Occipital lobe (tissue), 2 donors: ENCODE measurements around the gene TMEM235. TPM values are rescaled to one million over a fixed set of nuclear protein-coding genes. Genes with fewer than 3 reads are reported as not detected.
A peak's percentile ranks its signal among the peaks of the same experiment; 100 is the strongest.

Experiments
- DNase-seq: peaks from one replicate; lab custom pipeline; 2025; lab: John Stamatoyannopoulos, UW
- total RNA-seq: library from RNA; depleted of rRNA; stranded (reverse); fragments of >200 nt; gene quantifications from one replicate; pipeline ENCODE4 v1.2.3, GENCODE V29; 2014

The TMEM235 gene
- not detected for total RNA-seq

- DNase-seq, result no peak
These were observed at the start of gene TMEM235 for GRCh38 chr17:78230996-78231935. Gene TMEM235, plus strand, starts transcription at chr17:78231631. Its CDS starts 393 bp downstream, at chr17:78232024.

DNA sequence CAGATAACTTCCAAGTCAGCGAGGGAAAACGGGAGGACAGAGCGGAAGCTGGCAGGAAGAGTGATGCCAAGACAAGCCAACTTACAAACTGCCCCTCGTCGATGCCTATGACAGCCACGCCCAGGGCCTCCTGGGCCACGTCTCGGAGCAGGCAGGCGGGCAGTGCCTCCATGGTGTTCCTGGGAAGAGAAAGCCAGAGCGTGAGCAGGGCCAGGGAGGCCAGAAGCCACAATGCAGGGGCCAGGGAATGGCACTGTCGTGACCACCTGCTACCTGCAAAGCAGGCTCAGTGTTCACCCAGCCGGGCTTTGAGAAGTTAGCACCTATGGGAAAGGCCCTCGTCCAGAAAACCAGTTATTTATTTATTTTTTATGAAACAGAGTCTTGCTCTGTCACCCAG lies 48.9 kb upstream of the TMEM235 start:
- DNase-seq, result no peak

DNA sequence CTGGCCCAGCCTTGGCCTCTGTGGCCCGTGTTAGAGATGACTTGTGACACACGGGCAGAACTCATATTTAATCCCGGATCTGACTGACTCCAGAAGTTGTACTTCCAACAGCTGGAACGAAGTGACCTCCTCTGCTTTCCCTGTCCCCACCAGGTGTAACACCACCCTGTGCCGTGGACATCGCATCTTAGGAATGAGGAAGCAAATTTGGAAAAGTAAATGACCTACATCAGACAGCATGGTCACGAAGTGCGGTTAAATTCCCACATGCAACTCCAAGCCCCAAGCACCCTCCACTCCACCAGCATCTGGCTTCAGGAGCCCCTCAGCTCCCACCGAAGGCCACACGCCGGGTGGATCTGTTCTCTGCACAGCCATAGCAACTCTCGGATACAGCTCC lies 47.5 kb upstream of the TMEM235 start:
- DNase-seq, result no peak

- no peak for DNase-seq
These were observed 47.1 kb upstream of the TMEM235 start for GRCh38 chr17:78184351-78184750.

- DNase-seq, result no peak
These were observed 46.6 kb upstream of the TMEM235 start for GRCh38 chr17:78184868-78185267.

DNA sequence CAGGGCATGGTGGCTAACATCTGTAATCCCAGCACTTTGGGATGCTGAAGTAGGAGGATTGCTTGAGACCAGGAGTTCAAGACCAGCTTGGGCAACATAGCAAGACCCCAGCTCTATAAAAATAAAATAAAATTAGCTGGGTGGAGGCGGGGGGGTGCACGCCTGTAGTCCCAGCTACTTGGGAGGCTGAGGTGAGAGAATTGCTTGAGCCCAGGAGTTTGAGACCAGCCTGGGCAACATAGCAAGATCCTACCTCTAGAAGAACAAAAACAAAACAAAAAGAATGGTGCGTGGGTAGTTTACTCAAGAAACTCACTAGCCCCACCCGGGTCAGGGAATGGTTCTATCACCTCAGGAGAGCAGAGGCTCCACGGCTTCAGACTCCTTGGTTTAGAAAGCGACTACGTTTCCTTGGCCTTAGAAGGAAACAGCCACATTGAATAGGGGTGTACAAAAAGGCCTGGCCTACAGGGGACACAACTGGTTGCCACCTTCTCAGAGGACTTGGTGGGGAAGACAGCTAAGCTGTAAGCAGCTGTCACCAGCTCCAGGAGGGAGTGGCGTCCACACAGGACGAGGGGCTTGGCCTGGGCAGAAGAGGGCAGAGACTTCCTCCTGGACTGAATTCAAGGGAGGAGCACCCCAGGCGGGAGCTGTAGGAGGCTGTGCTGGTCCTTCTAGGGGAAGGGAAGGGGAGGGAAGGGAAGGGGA lies 45.3 kb upstream of the TMEM235 start:
- no peak for DNase-seq

DNA sequence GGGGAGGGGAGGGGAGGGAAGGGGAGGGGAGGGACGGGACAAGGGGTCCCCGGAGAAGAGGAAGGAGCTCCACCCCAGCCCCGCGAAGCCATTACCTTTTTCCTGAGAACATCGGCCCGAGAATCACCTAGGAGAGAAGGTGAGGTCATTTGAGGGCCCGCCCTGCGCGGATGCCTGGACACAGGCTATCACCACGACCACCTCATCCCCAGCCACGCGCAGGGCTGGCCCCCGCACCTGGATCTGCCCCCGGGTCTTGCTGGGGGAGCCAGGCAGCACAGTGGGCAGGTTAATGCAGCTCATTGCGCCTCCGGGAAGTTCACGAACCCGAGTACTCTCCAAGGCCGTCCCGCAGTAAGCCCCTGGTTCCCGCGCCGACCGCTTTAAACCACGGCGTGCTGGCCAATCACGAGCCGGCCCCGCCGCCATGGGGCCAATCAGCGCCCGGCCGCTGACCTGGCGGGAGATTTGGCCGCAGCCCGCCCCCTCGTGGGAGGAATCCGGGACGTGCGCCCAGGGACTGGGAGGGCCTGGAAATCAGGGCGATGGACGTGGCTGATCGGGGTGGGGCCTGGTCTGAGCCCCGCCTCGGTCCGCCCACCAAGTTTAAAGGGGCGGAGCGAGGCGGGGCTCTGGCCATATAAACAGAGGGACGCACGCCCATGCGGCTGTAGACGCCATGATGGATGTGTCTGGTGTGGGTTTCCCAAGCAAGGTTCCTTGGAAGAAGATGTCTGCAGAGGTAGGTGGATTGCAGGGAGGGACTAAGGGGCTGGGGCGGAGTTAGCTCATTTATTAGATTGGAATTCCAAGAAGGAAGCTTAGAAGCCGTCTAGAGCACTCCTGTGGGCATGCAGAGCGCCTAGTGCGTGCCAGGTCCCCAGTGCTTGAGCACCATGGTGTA lies 44.5 kb upstream of the TMEM235 start, which contains the start of the genes AFMID and TK1:
TSS of gene AFMID (plus strand) at position 671 of the 904 bp plus-strand sequence. CDS start at position 680, 9 bp downstream.
TSS of gene TK1 (minus strand) at position 361 of the 904 bp plus-strand sequence. CDS start at position 303, 58 bp downstream.
- DNase-seq, result peak; percentile 95

DNA sequence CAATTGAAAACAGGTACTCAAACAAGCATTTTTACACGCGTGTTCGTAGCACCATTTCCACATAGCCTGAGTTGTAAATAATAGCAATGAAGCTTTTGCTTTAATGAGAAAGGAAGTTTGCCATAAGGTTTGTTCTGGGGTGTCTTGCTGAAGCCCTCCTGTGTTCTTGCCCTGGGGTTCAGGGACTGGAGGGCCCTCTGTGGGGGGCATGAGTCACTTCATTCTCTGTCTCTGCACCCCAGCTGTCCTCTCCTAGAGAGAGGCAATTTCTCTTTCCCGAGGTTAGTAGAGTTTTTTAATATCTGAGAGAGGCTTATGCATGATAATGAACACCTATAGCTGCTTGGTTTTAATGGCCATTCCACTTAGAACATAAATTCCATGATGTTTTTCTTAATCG lies 34.7 kb upstream of the TMEM235 start:
- no peak for DNase-seq

DNA sequence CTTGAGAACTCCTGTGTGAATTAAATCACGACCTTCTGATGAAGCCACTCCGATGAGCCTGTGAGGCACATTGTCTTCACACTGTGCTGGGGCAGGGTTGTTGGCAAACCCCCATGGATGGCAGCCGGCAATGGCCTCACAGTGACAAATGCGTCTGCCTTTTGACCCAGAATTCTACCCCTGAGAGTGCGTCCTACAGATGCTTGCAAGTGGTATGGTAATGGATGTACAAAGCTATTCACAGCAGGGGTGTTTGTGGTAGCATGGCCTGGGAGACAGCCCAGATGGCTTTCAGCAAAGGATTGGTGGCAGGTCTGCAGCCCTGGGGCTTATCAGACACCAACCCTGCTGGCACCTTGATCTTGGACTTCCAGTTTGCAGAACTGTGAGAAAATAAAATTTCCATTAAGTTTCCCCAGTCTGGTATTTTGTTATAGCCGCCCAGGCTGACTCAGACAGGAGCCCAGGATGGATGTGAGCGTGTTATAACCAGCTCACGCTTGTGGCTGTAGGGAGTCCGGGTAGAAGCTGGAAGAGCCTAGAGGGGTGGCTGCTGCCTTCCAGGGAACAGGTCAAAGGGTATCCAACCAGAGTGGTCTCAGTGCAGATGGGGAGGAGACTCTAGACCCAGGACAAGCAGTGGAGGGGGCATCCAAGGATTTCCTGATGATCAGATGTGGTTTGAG lies 34.1 kb upstream of the TMEM235 start:
- DNase-seq, result no peak

- no peak for DNase-seq
These were observed 31.0 kb upstream of the TMEM235 start for GRCh38 chr17:78200451-78200850.

- DNase-seq, result no peak
These were observed 28.8 kb upstream of the TMEM235 start for GRCh38 chr17:78202666-78203065.

DNA sequence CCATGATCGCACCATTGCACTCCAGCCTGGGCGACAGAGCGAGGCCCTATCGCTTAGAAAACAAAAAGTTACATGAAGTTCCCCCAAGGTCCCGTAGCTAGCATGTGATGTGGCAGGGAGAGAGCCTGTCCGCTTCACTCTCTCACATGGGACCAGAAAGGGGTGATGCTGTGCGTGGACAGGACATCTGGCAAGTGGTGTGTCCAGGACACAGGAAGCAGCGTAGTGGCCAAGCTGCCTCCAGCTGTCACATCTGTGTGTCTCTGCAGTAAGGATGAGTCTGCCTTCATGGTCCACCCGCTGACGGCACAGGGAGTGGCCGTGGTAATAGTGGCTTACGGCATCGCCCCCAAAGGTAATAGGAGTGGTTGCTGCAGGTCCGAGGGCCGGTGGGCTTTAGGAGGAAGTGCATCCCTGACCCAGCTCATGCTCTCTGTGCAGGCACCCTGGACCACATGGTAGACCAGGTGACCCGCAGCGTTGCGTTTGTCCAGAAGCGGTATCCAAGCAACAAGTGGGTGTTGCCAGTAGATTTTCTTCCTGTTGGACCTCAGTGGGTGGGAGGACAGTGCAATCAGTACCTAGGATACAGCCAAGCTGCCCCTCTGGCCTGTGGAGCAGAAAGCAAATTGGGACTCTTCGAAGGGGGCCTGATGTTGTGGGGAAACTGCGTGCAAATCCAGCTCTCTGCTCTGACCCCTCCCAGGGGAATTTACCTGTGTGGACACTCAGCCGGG lies 26.9 kb upstream of the TMEM235 start:
- DNase-seq, result no peak

DNA sequence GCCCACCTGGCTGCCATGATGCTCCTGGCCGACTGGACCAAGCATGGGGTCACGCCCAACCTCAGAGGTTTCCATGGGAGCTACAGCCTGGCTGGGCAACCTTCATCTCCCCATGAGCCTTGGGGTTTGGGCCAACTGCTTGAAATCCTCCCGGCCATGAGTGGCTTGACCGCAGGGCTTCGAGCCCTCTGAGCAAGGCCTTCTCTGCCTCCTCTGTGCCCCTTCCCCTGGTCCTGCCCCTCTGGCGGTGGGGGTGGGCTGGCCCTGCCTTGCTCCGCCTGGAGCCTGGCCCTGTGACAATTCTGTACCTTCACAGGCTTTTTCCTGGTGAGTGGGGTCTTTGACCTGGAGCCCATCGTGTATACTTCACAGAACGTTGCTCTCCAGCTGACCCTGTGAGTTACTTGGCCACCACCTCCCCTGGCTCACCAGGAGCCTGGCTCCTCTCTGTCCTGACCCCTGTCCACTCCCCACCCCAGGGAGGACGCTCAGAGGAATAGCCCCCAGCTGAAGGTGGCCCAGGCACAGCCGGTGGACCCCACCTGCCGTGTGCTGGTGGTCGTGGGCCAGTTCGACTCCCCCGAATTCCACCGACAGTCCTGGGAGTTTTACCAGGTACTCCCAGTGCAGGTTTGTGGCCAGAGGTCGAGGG lies 26.2 kb upstream of the TMEM235 start:
- DNase-seq, result no peak

DNA sequence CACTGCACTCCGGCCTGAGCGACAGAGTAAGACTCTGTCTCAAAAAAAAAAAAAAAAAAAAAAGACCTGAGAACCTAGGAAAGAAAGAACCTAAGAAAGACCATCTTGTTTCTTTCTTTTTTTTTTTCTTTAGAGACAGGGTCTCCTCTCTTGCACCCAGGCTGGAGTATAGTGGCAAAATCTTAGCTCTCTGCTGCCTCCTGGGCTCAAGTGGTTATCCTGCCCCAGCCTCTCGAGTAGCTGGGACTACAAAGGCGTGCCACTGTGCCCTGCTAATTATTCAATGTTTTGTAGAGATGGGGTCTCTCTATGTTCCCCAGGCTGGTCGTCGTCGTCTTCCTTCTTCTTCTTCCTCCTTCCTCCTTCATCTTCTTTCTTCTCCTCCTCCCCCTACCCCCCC lies 25.1 kb upstream of the TMEM235 start:
- no peak for DNase-seq

DNA sequence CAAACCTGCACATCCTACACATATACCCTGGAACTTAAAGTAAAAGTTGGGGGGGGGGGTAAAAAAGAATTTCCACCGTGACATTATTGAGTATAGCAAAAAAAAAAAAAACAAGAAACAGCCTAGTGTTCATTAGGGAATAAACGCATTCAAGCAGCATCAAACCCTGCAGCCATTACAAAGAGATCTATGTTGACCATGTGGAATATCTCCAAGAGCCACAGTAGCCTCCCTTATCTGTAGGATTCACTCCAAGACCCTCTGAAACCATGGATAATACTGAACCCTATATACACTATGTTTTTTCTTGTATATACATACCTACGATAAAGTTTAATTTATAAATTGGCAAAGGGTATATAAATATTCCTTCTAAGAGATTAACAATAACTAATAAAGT lies 22.9 kb upstream of the TMEM235 start:
- DNase-seq, result no peak

GRCh38 chr17:78210111-78210510 lies 21.3 kb upstream of the TMEM235 start:
- DNase-seq, result no peak

DNA sequence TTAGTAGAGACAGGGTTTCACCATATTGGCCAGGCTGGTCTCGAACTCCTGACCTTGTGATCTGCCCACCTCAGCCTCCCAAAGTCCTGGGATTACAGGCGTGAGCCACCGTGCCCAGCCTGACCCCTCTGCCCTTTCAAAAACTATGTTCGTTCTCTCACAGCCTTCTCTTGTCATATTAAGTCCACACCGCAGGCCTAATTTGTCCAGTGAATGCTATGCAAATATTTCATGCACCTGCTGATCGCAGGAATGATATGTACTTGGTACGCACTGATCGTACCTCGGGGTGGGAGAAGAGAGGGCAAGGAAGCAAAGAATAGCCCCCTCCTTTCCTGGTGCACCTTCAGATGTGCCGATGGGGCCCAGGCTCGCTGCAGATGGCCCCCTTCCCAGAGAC lies 20.4 kb upstream of the TMEM235 start:
- DNase-seq, result no peak

- peak; percentile 62 for DNase-seq
These were observed 17.3 kb upstream of the TMEM235 start, which contains the start of gene BIRC5 for GRCh38 chr17:78214016-78214705. Gene BIRC5, plus strand, starts transcription at chr17:78214253. Its CDS starts 64 bp downstream, at chr17:78214317.

GRCh38 chr17:78214706-78215061 lies 16.7 kb upstream of the TMEM235 start:
- DNase-seq, result no peak
